Effector memory CD8-positive, alpha-beta T cell (primary cell): ENCODE results near the gene WNT1.

Source experiments
- ATAC-seq: fragments of 150-1000 bp; cut with Tn5 transposase; replicated peaks from 2 replicates; pipeline ENCODE4 v1.10.0; 2021; ENCODE audit warnings: mild to moderate bottlenecking, moderate library complexity
- DNase-seq, 3 experiments: peaks; one replicate each; pipeline ENCODE4 v3.0.0; 2021
- H3K27ac Mint-ChIP-seq, 2 donors: one replicate each; pipeline ENCODE4 v1.8.0; 2022; ENCODE audit warnings: mild to moderate bottlenecking in 2 of 2, mixed read lengths in 2 of 2, moderate library complexity in 2 of 2
- H3K27me3 Mint-ChIP-seq, 2 donors: one replicate each; pipeline ENCODE4 v1.8.0; 2022; ENCODE audit warnings: mixed read lengths in 2 of 2
- H3K36me3 Mint-ChIP-seq: one replicate; pipeline ENCODE4 v1.8.0; 2022; ENCODE audit warnings: mild to moderate bottlenecking, moderate library complexity, mixed read lengths; ENCODE audit not compliant: insufficient read depth
- H3K4me1 Mint-ChIP-seq, 2 donors: one replicate each; pipeline ENCODE4 v1.8.0; 2022; ENCODE audit warnings: low read depth in 2 of 2, mixed read lengths in 2 of 2
- H3K4me3 Mint-ChIP-seq, 2 donors: one replicate each; pipeline ENCODE4 v1.8.0; 2022; ENCODE audit warnings: mild to moderate bottlenecking in 2 of 2, mixed read lengths in 2 of 2, moderate library complexity in 2 of 2
- H3K9me3 Mint-ChIP-seq, 2 donors: one replicate each; pipeline ENCODE4 v1.8.0; 2022; ENCODE audit warnings: mixed read lengths in 2 of 2

WNT1 gene

DNA sequence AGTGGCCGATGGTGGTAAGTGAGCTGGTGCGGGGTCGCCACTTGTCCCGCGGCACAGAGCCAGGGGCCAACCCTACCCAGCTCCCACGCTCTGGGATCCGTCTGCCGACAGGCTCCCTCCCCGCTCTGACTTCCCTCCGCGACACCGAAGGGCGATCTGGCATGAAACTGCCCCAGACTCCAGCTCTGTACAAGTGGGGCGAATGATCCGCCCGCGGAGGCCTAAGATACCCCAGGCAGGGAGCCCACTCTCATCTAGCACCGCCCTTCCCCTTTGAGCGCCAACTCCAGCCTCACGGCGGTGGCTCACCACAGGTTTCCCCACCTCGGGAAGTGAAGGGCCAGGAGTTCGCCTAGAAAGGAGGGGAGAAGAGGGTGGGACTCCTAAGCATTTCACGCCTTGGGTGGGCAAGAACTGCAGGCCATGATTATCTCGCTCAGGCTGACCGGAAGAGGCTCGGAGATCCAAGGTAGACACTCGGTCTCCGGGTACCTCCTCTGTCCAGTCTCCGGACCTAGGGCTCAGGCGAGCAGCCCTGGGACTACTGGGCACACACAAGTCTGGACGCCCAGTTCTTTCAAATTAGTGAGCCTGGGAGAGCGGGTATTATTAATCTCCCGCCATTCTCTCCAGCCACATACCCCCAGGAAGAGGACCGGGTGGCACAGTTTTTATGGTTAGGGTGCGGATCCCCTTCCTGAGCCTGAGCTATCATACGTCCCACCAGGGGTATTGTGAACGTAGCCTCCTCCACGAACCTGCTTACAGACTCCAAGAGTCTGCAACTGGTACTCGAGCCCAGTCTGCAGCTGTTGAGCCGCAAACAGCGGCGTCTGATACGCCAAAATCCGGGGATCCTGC, 849 bp downstream of the WNT1 start:
- H3K27ac Mint-ChIP-seq, result peak overlapping the region; percentile 85 to 94
- ATAC-seq (peak; percentile 2), DNase-seq (no peak)
- peaks cover 0 to 4% of the 10 kb centered on the region in 2 donors for H3K27me3 Mint-ChIP-seq
- peaks cover 42% of the 10 kb centered on the region for H3K36me3 Mint-ChIP-seq
- peak overlapping the region; percentile 86 to 91 for H3K4me3 Mint-ChIP-seq
- no peaks in the 10 kb centered on the region for H3K9me3 Mint-ChIP-seq
- peaks cover 45 to 50% of the 10 kb centered on the region in 2 donors for H3K4me1 Mint-ChIP-seq

DNA sequence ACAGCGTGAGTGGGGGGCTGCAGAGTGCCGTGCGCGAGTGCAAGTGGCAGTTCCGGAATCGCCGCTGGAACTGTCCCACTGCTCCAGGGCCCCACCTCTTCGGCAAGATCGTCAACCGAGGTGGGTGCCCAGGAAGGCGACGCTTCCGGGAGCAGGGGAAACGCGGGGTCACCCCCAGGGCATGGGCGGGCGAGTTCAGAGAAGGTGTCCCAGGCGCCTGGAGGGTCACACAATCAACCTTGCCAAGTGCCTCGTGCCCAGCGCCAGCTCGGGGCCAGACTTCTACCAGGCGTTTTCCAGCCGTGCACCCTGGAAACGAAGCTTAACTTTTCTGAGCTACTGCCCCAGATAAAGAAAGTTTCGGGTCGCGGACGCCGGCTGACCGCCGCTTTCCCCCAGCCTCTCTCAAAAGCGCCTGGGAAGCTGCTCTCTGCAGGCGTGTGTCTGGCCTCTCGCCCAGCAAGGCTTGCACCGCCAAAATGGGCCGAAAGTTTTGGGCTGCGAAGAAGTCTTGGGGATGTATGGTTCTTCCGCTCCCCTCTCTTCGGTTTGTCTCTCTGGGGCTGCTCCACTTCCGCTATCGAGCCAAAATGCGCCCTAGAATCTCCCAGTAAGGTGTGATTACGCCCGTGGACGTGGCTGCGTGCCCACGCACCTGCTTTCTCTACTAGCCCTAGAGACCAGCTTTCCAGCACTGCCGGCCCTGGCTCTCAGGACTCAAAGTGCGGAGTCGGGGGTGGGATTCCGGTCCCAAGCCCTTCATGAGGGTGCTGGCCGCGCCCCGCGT, 1.7 kb downstream of the WNT1 start:
- H3K27me3 Mint-ChIP-seq, result no peaks in the 10 kb centered on the region
- H3K9me3 Mint-ChIP-seq, result no peaks in the 10 kb centered on the region
- H3K4me1 Mint-ChIP-seq, result peaks cover 45 to 50% of the 10 kb centered on the region in 2 donors
- H3K4me3 Mint-ChIP-seq, result peak overlapping the region; percentile 86 to 91
- DNase-seq (peak; percentile 53 to 62 (median 58)), ATAC-seq (peak; percentile 34)
- peak overlapping the region; percentile 85 to 94 for H3K27ac Mint-ChIP-seq
- H3K36me3 Mint-ChIP-seq, result peaks cover 43% of the 10 kb centered on the region

DNA sequence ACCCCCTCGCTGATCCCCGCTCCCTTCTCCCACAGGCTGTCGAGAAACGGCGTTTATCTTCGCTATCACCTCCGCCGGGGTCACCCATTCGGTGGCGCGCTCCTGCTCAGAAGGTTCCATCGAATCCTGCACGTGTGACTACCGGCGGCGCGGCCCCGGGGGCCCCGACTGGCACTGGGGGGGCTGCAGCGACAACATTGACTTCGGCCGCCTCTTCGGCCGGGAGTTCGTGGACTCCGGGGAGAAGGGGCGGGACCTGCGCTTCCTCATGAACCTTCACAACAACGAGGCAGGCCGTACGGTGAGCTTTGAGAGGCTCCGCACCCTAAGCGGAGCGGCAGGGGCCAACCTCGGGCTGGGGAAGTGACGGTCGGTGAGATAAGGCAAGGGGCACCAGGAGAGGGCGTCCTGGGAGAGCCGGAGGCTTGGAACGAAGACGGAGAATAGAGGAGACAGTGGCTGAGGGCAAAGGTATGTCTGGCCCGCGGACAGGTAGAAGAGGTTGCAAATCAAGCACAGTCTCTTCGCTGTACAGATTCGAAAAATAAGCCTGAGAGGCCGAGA, 2.3 kb downstream of the WNT1 start:
- ATAC-seq, result no peak
- DNase-seq, result peak in 2 of 3 experiments; percentile 27 to 43
- Mint-ChIP-seq H3K27ac (peak overlapping the region; percentile 85 to 94), H3K27me3 (peaks cover 0 to under 1% of the 10 kb centered on the region in 2 donors), H3K4me1 (peaks cover 45 to 50% of the 10 kb centered on the region in 2 donors), H3K9me3 (no peaks in the 10 kb centered on the region), H3K36me3 (peaks cover 43% of the 10 kb centered on the region), H3K4me3 (peak overlapping the region; percentile 86 to 91)

DNA sequence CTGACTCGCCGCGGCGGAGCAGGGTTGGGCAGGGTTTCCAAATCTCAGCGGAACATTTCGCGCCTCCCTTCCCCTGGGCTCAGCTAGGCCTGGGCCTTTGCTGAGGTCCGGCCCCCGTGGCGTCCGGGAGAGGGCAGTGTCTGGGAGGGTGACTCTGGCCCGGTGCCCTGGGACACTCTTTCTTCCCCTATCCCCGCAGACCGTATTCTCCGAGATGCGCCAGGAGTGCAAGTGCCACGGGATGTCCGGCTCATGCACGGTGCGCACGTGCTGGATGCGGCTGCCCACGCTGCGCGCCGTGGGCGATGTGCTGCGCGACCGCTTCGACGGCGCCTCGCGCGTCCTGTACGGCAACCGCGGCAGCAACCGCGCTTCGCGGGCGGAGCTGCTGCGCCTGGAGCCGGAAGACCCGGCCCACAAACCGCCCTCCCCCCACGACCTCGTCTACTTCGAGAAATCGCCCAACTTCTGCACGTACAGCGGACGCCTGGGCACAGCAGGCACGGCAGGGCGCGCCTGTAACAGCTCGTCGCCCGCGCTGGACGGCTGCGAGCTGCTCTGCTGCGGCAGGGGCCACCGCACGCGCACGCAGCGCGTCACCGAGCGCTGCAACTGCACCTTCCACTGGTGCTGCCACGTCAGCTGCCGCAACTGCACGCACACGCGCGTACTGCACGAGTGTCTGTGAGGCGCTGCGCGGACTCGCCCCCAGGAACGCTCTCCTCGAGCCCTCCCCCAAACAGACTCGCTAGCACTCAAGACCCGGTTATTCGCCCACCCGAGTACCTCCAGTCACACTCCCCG, 3.0 kb downstream of the WNT1 start:
- peak in 2 of 3 experiments; percentile 55 for DNase-seq
- Mint-ChIP-seq H3K27me3 (peaks cover 0 to 7% of the 10 kb centered on the region in 2 donors), H3K4me3 (peak overlapping the region; percentile 86 to 91), H3K9me3 (no peaks in the 10 kb centered on the region), H3K4me1 (peaks cover 45 to 50% of the 10 kb centered on the region in 2 donors), H3K27ac (peak overlapping the region; percentile 85 to 94), H3K36me3 (peaks cover 43% of the 10 kb centered on the region)
- peak; percentile 44 for ATAC-seq

DNA sequence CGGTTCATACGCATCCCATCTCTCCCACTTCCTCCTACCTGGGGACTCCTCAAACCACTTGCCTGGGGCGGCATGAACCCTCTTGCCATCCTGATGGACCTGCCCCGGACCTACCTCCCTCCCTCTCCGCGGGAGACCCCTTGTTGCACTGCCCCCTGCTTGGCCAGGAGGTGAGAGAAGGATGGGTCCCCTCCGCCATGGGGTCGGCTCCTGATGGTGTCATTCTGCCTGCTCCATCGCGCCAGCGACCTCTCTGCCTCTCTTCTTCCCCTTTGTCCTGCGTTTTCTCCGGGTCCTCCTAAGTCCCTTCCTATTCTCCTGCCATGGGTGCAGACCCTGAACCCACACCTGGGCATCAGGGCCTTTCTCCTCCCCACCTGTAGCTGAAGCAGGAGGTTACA, 3.6 kb downstream of the WNT1 start:
- Mint-ChIP-seq H3K4me3 (peak overlapping the region; percentile 86 to 91), H3K36me3 (peaks cover 43% of the 10 kb centered on the region), H3K4me1 (peaks cover 45 to 50% of the 10 kb centered on the region in 2 donors), H3K9me3 (no peaks in the 10 kb centered on the region), H3K27ac (peak overlapping the region; percentile 44 to 94), H3K27me3 (peaks cover 0 to 13% of the 10 kb centered on the region in 2 donors)
- ATAC-seq (no peak), DNase-seq (no peak)

DNA sequence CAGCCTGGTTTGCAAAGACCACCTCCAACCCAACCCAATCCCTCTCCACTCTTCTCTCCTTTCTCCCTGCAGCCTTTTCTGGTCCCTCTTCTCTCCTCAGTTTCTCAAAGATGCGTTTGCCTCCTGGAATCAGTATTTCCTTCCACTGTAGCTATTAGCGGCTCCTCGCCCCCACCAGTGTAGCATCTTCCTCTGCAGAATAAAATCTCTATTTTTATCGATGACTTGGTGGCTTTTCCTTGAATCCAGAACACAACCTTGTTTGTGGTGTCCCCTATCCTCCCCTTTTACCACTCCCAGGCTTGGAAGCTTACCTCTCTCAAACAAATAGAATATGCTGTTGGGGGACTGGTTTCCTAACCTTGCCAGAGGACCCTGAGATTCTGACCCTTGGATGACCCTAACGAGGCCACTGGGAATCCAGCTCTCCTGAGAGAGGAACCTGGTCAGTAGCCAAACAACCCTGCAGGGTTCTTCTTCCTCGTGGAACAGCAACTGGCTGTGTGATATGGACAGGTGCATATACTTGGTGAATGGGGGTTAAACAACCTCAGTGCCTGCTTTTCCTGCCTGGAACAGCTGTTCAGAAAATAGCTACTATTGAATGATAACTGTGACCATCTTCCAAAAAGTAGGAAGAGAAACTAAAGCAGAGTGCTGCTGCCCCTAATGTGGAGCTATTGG, 4.4 kb downstream of the WNT1 start:
- peaks cover 40% of the 10 kb centered on the region for H3K36me3 Mint-ChIP-seq
- ATAC-seq (no peak), DNase-seq (no peak)
- peaks cover 0 to 20% of the 10 kb centered on the region in 2 donors for H3K27me3 Mint-ChIP-seq
- peaks cover 40 to 48% of the 10 kb centered on the region in 2 donors for H3K4me1 Mint-ChIP-seq
- peak overlapping the region; percentile 44 to 94 for H3K27ac Mint-ChIP-seq
- H3K4me3 Mint-ChIP-seq, result peak overlapping the region; percentile 86 to 91
- H3K9me3 Mint-ChIP-seq, result no peaks in the 10 kb centered on the region

DNA sequence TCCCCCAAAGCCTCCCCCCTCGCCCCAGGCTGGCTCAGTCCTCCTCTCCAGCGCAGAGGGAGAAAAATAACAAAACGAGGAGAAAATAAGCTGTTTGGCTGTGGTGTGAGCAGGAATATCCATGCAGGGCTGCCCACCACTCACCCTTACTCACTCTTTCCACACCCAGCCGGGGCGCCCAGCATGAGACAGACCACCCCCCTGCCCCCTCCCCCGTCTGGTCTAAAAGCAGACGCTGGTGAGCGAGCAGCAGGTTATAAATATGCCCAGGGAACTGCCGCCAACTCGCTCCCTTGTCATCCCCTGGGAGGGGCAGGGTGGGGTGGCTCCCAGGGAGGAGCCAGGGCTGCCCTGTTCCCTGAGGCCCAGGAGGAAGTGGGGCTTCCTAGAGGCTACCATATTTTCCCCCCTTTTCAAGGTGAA, 7.4 kb downstream of the WNT1 start:
- H3K4me1 Mint-ChIP-seq, result peaks cover 30 to 32% of the 10 kb centered on the region in 2 donors
- H3K36me3 Mint-ChIP-seq, result peaks cover 23% of the 10 kb centered on the region
- DNase-seq (no peak), ATAC-seq (no peak)
- no peak overlapping the region for H3K27ac Mint-ChIP-seq
- no peaks in the 10 kb centered on the region for H3K9me3 Mint-ChIP-seq
- H3K4me3 Mint-ChIP-seq, result no peak overlapping the region
- peaks cover 15 to 40% of the 10 kb centered on the region in 2 donors for H3K27me3 Mint-ChIP-seq

DNA sequence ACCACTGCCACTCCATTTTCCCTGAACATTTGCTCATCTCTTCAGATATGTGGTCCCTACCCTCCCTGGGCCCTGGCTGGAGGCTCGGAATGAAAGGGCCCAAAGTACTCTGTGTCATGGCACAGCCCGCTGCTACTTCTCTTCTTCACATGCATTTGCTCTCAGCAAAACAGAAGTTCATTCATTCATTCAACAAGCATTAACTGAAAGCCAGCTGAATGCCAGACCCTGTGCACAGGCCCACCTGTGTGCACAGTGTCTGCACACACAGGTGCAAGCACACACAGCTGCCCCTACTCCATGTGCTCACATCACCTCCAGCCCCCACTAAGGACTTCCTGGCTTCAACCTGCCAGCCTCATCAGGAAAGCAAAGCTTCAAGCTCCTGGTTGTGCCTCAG, 7.8 kb downstream of the WNT1 start:
- DNase-seq, result no peak
- no peak for ATAC-seq
- Mint-ChIP-seq H3K9me3 (no peaks in the 10 kb centered on the region), H3K4me3 (no peak overlapping the region), H3K27me3 (peaks cover 19 to 45% of the 10 kb centered on the region in 2 donors), H3K4me1 (peaks cover 27 to 30% of the 10 kb centered on the region in 2 donors), H3K27ac (no peak overlapping the region), H3K36me3 (peaks cover 19% of the 10 kb centered on the region)

DNA sequence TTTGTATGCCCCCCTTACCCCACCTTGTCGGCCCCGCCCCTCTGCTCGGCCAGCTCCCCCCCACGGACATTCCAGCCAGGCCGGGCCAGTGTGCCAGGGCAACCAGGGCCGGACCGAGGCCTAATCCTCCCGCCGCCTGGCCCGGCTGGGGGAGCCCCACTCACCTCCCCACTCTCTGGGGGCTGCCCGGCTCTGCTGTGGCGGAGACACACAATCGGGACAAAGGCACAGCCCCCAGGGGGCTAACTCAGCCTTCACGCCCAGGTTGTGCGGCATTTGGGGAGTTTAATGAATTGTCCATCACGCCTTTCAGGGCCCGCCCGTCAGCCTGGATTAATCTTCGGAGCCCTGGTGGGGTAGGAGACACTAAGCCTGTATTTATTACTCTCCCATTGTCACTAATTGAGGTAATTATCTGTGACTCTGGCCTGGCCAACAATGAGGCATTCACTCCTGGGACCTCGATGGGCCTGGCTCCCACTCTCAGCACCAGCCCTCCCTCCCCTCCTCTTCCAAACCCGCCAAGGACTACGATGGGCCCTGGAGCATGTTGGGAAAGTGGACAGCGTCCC, 8.7 kb downstream of the WNT1 start:
- Mint-ChIP-seq H3K27ac (no peak overlapping the region), H3K4me3 (no peak overlapping the region), H3K9me3 (no peaks in the 10 kb centered on the region), H3K36me3 (peaks cover 10% of the 10 kb centered on the region), H3K4me1 (peaks cover 19 to 21% of the 10 kb centered on the region in 2 donors), H3K27me3 (peaks cover 22 to 49% of the 10 kb centered on the region in 2 donors)
- ATAC-seq (no peak), DNase-seq (no peak)

DNA sequence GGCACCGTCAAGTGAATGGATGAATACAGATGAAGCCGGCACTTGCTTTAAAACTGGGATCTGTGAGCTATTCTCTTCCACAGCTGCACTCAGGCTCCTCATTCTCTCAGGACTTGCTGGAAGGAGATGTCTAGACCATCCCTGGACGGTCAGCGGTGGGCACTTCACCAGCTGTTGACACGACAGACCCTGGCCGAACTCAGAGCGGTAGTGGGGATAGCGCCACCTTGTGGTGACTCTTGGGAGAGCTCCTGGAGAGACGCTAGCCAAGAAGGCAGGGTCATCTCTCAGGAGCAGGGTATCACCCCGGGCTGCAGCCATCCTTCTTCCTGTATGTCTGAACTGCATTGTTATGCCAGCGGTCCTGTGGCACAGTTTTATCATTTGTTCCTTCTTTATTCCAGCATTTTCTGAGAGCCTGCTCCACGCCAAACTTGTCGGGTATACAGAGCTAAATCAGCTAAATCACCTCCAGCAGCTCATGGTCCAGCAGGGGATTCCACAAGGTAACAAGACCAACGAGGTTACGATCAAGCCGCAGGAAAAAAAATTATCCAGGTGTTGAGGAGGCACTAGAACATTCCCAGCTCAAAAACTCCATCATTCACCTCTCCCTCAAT, 10.0 kb downstream of the WNT1 start:
- Mint-ChIP-seq H3K36me3 (peaks cover 5% of the 10 kb centered on the region), H3K27ac (no peak overlapping the region), H3K4me3 (no peak overlapping the region), H3K9me3 (no peaks in the 10 kb centered on the region), H3K27me3 (peaks cover 22 to 49% of the 10 kb centered on the region in 2 donors), H3K4me1 (peaks cover 10 to 14% of the 10 kb centered on the region in 2 donors)
- peak; percentile 78 to 81 (median 79) for DNase-seq
- ATAC-seq, result peak; percentile 87

DNA sequence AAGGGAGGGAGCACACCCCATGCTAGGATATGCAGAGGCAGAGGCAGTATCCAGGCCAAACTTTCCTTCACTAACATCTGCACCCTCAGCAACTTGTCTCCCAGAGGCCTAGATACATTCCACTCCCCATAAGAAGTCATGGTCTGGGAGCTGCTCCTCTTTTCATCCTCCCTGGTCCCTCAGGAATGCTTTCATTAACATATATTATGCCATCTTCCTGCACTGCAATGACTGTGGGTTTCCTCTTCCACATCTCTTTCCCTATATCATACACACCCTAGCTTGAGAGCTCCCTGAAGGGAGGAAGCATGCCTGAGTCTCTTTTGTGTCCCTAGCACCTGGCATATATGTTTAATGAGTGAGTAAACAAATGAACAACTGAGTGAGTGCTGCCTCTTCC, 12.4 kb downstream of the WNT1 start:
- no peaks in the 10 kb centered on the region for H3K36me3 Mint-ChIP-seq
- no peak overlapping the region for H3K27ac Mint-ChIP-seq
- no peaks in the 10 kb centered on the region for H3K9me3 Mint-ChIP-seq
- peaks cover 27 to 72% of the 10 kb centered on the region in 2 donors for H3K27me3 Mint-ChIP-seq
- no peak for ATAC-seq
- H3K4me1 Mint-ChIP-seq, result peaks cover 16 to 17% of the 10 kb centered on the region in 2 donors
- H3K4me3 Mint-ChIP-seq, result no peak overlapping the region
- no peak for DNase-seq
